ENCODE results near the gene TMCO4. TPM values are rescaled to one million over a fixed set of nuclear protein-coding genes. Genes with fewer than 3 reads are reported as not detected.

Gene TMCO4
- total and polyA plus RNA-seq, 2 of the 8 experiments (the other 6 are each of a cell fraction or from before 2014, with no cell fraction given), result 3.0 to 3.1 TPM

DNA sequence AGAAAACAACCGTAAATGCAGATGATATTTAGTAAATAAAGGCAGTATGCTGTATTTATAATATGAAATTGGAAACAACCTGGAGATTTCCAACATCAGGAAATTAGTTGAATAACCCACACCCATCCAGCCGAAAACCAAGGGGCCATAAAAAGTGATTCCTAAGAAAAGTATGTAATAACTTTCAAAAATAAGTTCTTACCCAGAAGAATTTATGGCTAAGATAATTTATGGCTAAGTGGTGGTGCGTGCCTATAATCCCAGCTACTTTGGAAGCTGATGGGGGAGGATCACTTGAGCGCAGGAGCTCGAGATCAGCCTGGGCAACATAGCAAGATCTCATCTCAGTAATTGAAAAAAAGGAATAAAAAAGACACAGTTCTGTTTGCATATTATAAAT lies 43.2 kb downstream of the TMCO4 start:
- Histone ChIP-seq H3K4me1 (replicated peaks in 1 of 4; ENCODE audit: control insufficient read depth in 3 of 4, insufficient read depth in 4 of 4, low read length in 3 of 4) (no peaks in the 10 kb centered on the region), H3K4me3 (ENCODE audit: extremely low read depth in 1 of 4, insufficient read depth in 2 of 4, low read depth in 3 of 4, low read length in 4 of 4) (no peak overlapping the region), H3K27ac (ENCODE audit: low read depth, low read length) (no peak overlapping the region), H4K5ac (ENCODE audit: insufficient read length, low read depth, low read length) (no peak overlapping the region), H3K9ac (replicated peaks in 1 of 4; ENCODE audit: extremely low read depth in 1 of 4, low read depth in 3 of 4, low read length in 3 of 4) (no peak overlapping the region), H4K8ac (ENCODE audit: extremely low read depth, insufficient read depth, low read length) (no peak overlapping the region), H3K79me2 (ENCODE audit: control insufficient read depth in 1 of 2, insufficient read depth in 2 of 2, low read length in 2 of 2) (no peaks in the 10 kb centered on the region), H2BK5ac (ENCODE audit: low read depth, low read length) (no peak overlapping the region), H3K9me3 (ENCODE audit: insufficient read depth in 2 of 2, low read depth in 1 of 2, low read length in 1 of 2) (no peaks in the 10 kb centered on the region), H3K56ac (replicated peaks; ENCODE audit: insufficient read length, low read depth, low read length) (no peak overlapping the region), H3K27me3 (replicated peaks in 1 of 4; ENCODE audit: control insufficient read depth in 3 of 4, extremely low read depth in 1 of 4, insufficient read depth in 3 of 4, low read length in 3 of 4) (no peaks in the 10 kb centered on the region), H3K14ac (ENCODE audit: insufficient read length) (no peak overlapping the region), H3K4ac (replicated peaks; ENCODE audit: insufficient read length, low read depth, low read length) (no peak overlapping the region), H3K18ac (ENCODE audit: extremely low read depth, low read length) (no peak overlapping the region), H4K20me1 (replicated peaks in 1 of 2; ENCODE audit: control insufficient read depth in 1 of 2, insufficient read depth in 2 of 2, low read length in 2 of 2) (no peaks in the 10 kb centered on the region), H3K79me1 (ENCODE audit: low read depth, low read length) (no peaks in the 10 kb centered on the region), H2BK20ac (ENCODE audit: low read length) (no peak overlapping the region), H3K36me3 (ENCODE audit: control insufficient read depth in 2 of 4, insufficient read depth in 4 of 4, low read length in 3 of 4) (no peaks in the 10 kb centered on the region), H2AFZ (ENCODE audit: low read length) (no peak overlapping the region), H2BK12ac (ENCODE audit: low read depth, low read length) (no peak overlapping the region), H3K23ac (ENCODE audit: insufficient read length) (no peak overlapping the region), H2BK15ac (ENCODE audit: low read length) (no peak overlapping the region), H3K23me2 (ENCODE audit: low read depth, low read length) (no peaks in the 10 kb centered on the region), H2AK5ac (ENCODE audit: low read depth, low read length) (no peak overlapping the region), H2BK120ac (replicated peaks; ENCODE audit: low read depth, low read length) (no peak overlapping the region), H3K4me2 (ENCODE audit: insufficient read depth in 1 of 2, low read depth in 2 of 2, low read length in 2 of 2) (no peak overlapping the region), H4K91ac (replicated peaks; ENCODE audit: insufficient read length, low read length) (no peak overlapping the region)
- FAIRE-seq, result no peak
- 88% methylated on average over 5 of the region's 5 CpGs; no CpG with 5 or more reads in 1 of the 2 experiments for WGBS, 2 experiments (ENCODE audit: extremely low coverage in 1 of 2, insufficient coverage in 1 of 2, insufficient read length in 1 of 2, insufficient replicate concordance in 2 of 2, low coverage in 1 of 2, low lambda C conversion rate in 2 of 2, missing lambda C conversion rate in 1 of 2)
- DNase-seq (ENCODE audit: low read depth in 1 of 2, low spot score in 2 of 2), result no peak
- POLR2A ChIA-PET (ENCODE audit: partially characterized antibody), result no interaction called here
- CTCF ChIA-PET (ENCODE audit: partially characterized antibody), result interaction anchor here (1.5 to 6.8 kb wide), 2 partner anchors 17 to 52 kb away, joined by 6 to 74 read pairs; no protein-coding TSS in a partner anchor
- no peak for TF ChIP-seq RBBP5 (IDR thresholded peaks at IDR 0.05; ENCODE audit: borderline replicate concordance, low read depth, low read length)
- TF ChIP-seq SP4 (IDR thresholded peaks at IDR 0.05; ENCODE audit: low read length), result no peak
- TF ChIP-seq TAF1 (IDR thresholded peaks at IDR 0.05; ENCODE audit: low read depth, low read length), result no peak
- no peak for TF ChIP-seq JUND (IDR thresholded peaks at IDR 0.05; ENCODE audit: low read length)
- no peak for TF ChIP-seq SUZ12 (IDR thresholded peaks at IDR 0.05; ENCODE audit: low read length)
- TF ChIP-seq GABPA (IDR thresholded peaks at IDR 0.05; ENCODE audit: borderline replicate concordance, insufficient read depth, low read length), result no peak
- TF ChIP-seq BRCA1 (IDR thresholded peaks at IDR 0.05; ENCODE audit: low read depth, low read length), result no peak
- TF ChIP-seq SAP30 (IDR thresholded peaks at IDR 0.05; ENCODE audit: insufficient read depth, insufficient replicate concordance, low read length), result no peak
- TF ChIP-seq CEBPB (IDR thresholded peaks at IDR 0.05; ENCODE audit: low read depth, low read length), result no peak
- TF ChIP-seq ASH2L (IDR thresholded peaks at IDR 0.05; ENCODE audit: low read length), result no peak
- TF ChIP-seq SIN3A (conservative IDR thresholded peaks at IDR 0.05 in 1 of 2, IDR thresholded peaks at IDR 0.05 in 1 of 2; ENCODE audit: low read depth in 1 of 2, low read length in 2 of 2), result no peak
- TF ChIP-seq FOSL1 (IDR thresholded peaks at IDR 0.05; ENCODE audit: insufficient read depth, low read depth, low read length), result no peak
- TF ChIP-seq, protein P1, sequence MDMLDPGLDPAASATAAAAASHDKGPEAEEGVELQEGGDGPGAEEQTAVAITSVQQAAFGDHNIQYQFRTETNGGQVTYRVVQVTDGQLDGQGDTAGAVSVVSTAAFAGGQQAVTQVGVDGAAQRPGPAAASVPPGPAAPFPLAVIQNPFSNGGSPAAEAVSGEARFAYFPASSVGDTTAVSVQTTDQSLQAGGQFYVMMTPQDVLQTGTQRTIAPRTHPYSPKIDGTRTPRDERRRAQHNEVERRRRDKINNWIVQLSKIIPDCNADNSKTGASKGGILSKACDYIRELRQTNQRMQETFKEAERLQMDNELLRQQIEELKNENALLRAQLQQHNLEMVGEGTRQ (IDR thresholded peaks at IDR 0.05; ENCODE audit: low read length), result no peak
- TF ChIP-seq YY1 (IDR thresholded peaks at IDR 0.05; ENCODE audit: low read depth, low read length), result no peak

Data from H1 (cell line).